Renal pelvis (tissue), 4 donors: Measurements from ENCODE around the gene GAN. TPM values are rescaled to one million over a fixed set of nuclear protein-coding genes. Genes with fewer than 3 reads are reported as not detected.
"Not testable (repeated sequence)": the region's sequence is repeated elsewhere in the genome, so short reads cannot be mapped to it uniquely, and the experiment has no call there.

ENCODE experiments used
- DNase-seq: peaks from one replicate; pipeline ENCODE4 v3.0.0-alpha.2; 2013
- polyA plus RNA-seq, 3 donors: library from polyadenylated mRNA; unstranded; fragments of 120-200 nt; gene quantifications; one replicate each; pipeline ENCODE4 v1.2.1, GENCODE V29; 2013; ENCODE audit not compliant: insufficient read length in 3 of 3

The GAN gene
- polyA plus RNA-seq, 3 donors = 2.3 to 3.5 (median 3.4) TPM

GRCh38 chr16:81422153-81422552 lies 107.4 kb downstream of the GAN start:
- not testable (repeated sequence) for DNase-seq

DNA sequence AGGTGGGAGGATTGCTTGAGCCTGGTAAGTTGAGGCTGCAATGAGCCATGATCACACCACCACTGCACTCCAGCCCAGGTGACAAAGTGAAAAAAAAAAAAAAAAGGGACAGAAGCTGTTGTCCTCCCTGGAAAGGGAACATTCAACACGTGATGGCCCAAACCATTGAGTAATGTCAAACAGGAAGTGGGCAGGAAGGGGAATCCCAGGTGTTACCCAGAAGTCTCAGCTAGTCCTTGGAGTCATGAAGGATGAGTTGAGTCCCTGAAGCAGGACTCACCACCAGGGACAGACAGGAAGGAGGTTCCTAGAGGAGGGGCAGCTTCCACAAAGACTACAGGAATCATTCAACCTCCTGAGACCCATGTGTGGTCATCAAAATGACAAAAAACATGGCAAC lies 110.0 kb downstream of the GAN start:
- no peak for DNase-seq

GRCh38 chr16:81427219-81427618 lies 112.5 kb downstream of the GAN start:
- no peak for DNase-seq

- no peak for DNase-seq
These were observed 114.3 kb downstream of the GAN start for GRCh38 chr16:81429045-81429521.

DNA sequence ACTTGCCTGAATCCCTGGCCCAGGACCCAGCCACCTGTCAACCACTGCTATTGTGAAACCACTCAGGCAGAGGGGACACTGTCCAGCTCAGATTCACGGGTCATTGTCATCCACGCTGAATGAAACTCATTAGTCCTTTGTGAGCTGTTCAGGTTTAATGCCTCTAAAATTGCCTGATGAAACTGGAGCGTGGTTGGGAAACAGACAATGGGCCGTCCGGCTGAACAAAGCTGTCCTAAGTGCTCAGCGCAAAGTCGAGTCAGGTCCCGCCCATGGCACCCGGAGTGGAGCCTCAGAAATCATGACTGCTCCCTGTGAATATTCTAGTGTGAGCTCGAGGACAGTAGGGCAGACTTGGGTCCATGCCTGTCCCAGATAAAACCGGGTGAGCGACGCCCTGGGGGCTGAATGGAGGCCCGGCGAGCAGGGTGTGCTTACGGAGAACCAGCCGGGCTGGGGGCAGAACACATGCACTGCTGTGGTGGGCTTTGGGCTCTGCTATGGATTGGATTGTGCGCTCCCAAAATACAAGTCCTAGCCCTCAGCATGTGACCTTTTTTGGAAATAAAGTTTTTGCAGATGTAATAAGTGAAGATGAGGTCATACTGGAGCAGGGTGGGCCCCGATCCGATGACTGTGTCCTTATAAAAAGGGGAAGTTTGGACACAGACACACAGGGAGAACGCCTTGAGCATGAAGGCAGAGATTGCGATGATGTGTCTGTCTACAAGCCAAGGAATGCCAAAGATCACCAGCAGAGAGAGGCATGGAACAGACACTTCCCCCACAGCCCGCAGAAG lies 117.0 kb downstream of the GAN start:
- DNase-seq = no peak

- no peak for DNase-seq
These were observed 118.3 kb downstream of the GAN start for GRCh38 chr16:81432937-81433557.

GRCh38 chr16:81435103-81435502 lies 120.3 kb downstream of the GAN start:
- DNase-seq = no peak

- DNase-seq = no peak
These were observed 120.8 kb downstream of the GAN start for GRCh38 chr16:81435567-81435966.

GRCh38 chr16:81436386-81436785 lies 121.6 kb downstream of the GAN start:
- no peak for DNase-seq

GRCh38 chr16:81437865-81438264 lies 123.1 kb downstream of the GAN start:
- no peak for DNase-seq

Other genes with a start within 250 kb of the GAN start
- 1 to 10 TPM; 1.1 to 4.1 (median 1.5) TPM for gene C16orf46, start 237.7 kb upstream of the GAN start, polyA plus RNA-seq
- 10 to 100 TPM; 74.0 to 83.7 (median 78.5) TPM for gene GCSH, start 218.6 kb upstream of the GAN start, polyA plus RNA-seq
- 1 to 10 TPM; 2.0 to 2.9 (median 2.8) TPM for gene BCO1, start 76.3 kb upstream of the GAN start, polyA plus RNA-seq
- gene CMIP, start 129.8 kb downstream of the GAN start, polyA plus RNA-seq = 10 to 100 TPM; 43.5 to 56.5 (median 51.5) TPM